Natural killer cell (primary cell): ENCODE results near the gene ANKRD44. TPM values are rescaled to one million over a fixed set of nuclear protein-coding genes. Genes with fewer than 3 reads are reported as not detected.

Source experiments
- ATAC-seq, 3 donors: fragments of 150-1000 bp in 2 of 3; fragments of 200-7000 bp in 1 of 3; cut with Tn5 transposase; 1 replicate in 1 of 3; 2 replicates in 2 of 3; pipeline ENCODE4 v1.10.0; 2021; ENCODE audit warnings: mild to moderate bottlenecking in 2 of 3, moderate library complexity in 2 of 3
- DNase-seq, 2 donors: peaks; one replicate each; pipeline versions ENCODE4 v3.0.0 to v3.0.0-alpha.2; 2013 to 2021; ENCODE audit warnings: mixed read lengths in 1 of 2
- H3K27ac ChIP-seq: one replicate; pipeline ENCODE4 v1.5.1; 2013; ENCODE audit warnings: mild to moderate bottlenecking, low read length
- H3K27me3 ChIP-seq: one replicate; pipeline ENCODE4 v1.6.1; 2013; ENCODE audit warnings: low read length; ENCODE audit not compliant: control insufficient read depth, insufficient read depth
- H3K36me3 ChIP-seq: one replicate; pipeline ENCODE4 v1.6.1; 2013; ENCODE audit warnings: low read length; ENCODE audit not compliant: control insufficient read depth, insufficient read depth
- H3K4me1 ChIP-seq: one replicate; pipeline ENCODE4 v1.6.1; 2013; ENCODE audit warnings: low read length; ENCODE audit not compliant: control insufficient read depth, insufficient read depth
- H3K4me3 ChIP-seq: one replicate; pipeline ENCODE4 v1.5.1; 2013; ENCODE audit warnings: low read length
- H3K9me3 ChIP-seq: one replicate; pipeline ENCODE4 v1.6.1; 2013; ENCODE audit warnings: low read length; ENCODE audit not compliant: control insufficient read depth, insufficient read depth
- H3K27ac Mint-ChIP-seq, 2 donors: one replicate each; pipeline ENCODE4 v1.8.0; 2022; ENCODE audit warnings: mild to moderate bottlenecking in 2 of 2, mixed read lengths in 2 of 2, moderate library complexity in 1 of 2
- H3K27me3 Mint-ChIP-seq, 2 donors: one replicate each; pipeline ENCODE4 v1.8.0; 2022; ENCODE audit warnings: low read depth in 2 of 2, mixed read lengths in 2 of 2
- H3K36me3 Mint-ChIP-seq: one replicate; pipeline ENCODE4 v1.8.0; 2022; ENCODE audit warnings: mixed read lengths
- H3K4me1 Mint-ChIP-seq, 2 donors: one replicate each; pipeline ENCODE4 v1.8.0; 2022; ENCODE audit warnings: mixed read lengths in 2 of 2
- H3K4me3 Mint-ChIP-seq: one replicate; pipeline ENCODE4 v1.8.0; 2022; ENCODE audit warnings: mild to moderate bottlenecking, moderate library complexity, mixed read lengths
- H3K9me3 Mint-ChIP-seq, 2 donors: one replicate each; pipeline ENCODE4 v1.8.0; 2022; ENCODE audit warnings: mixed read lengths in 2 of 2
- WGBS: methylation state at CpG from one replicate; pipeline ENCODE4 v1.1.7; 2013; ENCODE audit warnings: missing lambda C conversion rate; ENCODE audit not compliant: insufficient coverage; 5-methylcytosine and 5-hydroxymethylcytosine counted together
- intact Hi-C: fragments of 100-400 bp; cut with micrococcal nuclease; formaldehyde crosslinking; loops from one replicate; pipeline ENCODE4 v1.14.2; 2022
- total RNA-seq, 4 donors: library from RNA; stranded (reverse); fragments of 120-200 nt in 1 of 4; gene quantifications; one replicate each; pipeline versions ENCODE4 v1.2.3 to v1.2.4, GENCODE V29; 2013 to 2022
- TF ChIP-seq, protein P1 (sequence below): fragments of 200-600 bp; IDR thresholded peaks from one replicate; pipeline ENCODE4 v1.8.0; 2022; ENCODE audit warnings: antibody characterized with exemption

ANKRD44 gene
- total RNA-seq, 3 donors from 2014 or later (not counting 1 experiment from before 2014, with no cell fraction given): 252 to 376 (median 311) TPM

DNA sequence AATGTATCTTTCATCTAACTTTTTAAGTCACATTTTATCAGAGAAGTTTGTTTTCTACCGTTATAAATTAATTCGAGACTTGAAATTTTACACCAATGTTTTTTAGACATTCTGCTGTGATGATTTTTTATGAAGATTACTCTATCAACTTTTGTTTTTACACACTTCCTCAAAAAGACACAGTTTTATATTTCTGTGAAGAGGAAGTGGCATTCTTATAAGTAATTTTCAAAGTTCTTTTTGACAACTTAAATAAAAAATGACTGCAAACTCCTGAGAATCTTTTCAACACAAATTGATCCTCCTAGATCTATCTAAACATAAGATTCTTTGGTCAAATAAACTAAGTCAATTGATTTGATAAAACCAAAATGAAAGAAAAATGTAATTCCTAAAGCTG, 13.7 kb downstream of the ANKRD44 start:
- H3K27me3 Mint-ChIP-seq: no peaks in the 10 kb centered on the region
- H3K9me3 Mint-ChIP-seq: peaks cover 0 to under 1% of the 10 kb centered on the region in 2 donors
- TF ChIP-seq, protein P1, sequence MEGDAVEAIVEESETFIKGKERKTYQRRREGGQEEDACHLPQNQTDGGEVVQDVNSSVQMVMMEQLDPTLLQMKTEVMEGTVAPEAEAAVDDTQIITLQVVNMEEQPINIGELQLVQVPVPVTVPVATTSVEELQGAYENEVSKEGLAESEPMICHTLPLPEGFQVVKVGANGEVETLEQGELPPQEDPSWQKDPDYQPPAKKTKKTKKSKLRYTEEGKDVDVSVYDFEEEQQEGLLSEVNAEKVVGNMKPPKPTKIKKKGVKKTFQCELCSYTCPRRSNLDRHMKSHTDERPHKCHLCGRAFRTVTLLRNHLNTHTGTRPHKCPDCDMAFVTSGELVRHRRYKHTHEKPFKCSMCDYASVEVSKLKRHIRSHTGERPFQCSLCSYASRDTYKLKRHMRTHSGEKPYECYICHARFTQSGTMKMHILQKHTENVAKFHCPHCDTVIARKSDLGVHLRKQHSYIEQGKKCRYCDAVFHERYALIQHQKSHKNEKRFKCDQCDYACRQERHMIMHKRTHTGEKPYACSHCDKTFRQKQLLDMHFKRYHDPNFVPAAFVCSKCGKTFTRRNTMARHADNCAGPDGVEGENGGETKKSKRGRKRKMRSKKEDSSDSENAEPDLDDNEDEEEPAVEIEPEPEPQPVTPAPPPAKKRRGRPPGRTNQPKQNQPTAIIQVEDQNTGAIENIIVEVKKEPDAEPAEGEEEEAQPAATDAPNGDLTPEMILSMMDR: no peak
- peaks cover 55% of the 10 kb centered on the region for H3K4me1 ChIP-seq
- DNase-seq (no peak), ATAC-seq (no peak)
- H3K36me3 Mint-ChIP-seq: peaks cover 9% of the 10 kb centered on the region
- H3K27me3 ChIP-seq: no peaks in the 10 kb centered on the region
- peak overlapping the region; percentile 92 for H3K27ac ChIP-seq
- no peaks in the 10 kb centered on the region for H3K9me3 ChIP-seq
- peaks cover 95 to 99% of the 10 kb centered on the region in 2 donors for H3K4me1 Mint-ChIP-seq
- H3K36me3 ChIP-seq: peaks cover 9% of the 10 kb centered on the region
- no CpG with 5 or more reads among the region's 2 CpGs for WGBS
- peak overlapping the region; percentile 74 for H3K4me3 Mint-ChIP-seq
- peak overlapping the region; percentile 94 to 97 for H3K27ac Mint-ChIP-seq
- intact Hi-C loops: no loop called here
- H3K4me3 ChIP-seq: no peak overlapping the region

DNA sequence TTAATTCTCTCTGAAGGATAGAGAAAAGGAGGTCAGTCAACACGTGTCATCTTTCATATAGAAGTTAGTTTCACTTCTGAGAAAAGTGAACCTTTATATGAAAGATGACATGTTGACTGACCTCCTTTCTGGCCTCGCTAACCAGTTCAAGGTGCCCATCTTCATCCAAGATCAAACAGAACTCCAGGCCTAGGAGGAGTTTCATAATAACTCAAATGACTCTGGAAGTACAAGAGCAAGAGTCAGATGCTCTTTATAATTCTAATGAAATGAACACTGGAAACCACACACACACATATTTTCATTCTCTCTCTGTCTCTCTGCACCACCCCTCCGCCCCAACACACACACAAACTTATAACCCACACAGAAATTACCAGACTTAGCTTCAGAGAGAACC, 16.3 kb downstream of the ANKRD44 start:
- peak; percentile 52 to 62 (median 58) for ATAC-seq
- 6% methylated on average over 3 of the region's 3 CpGs for WGBS
- intact Hi-C loops: no loop called here
- peaks cover 7% of the 10 kb centered on the region for H3K36me3 ChIP-seq
- no peaks in the 10 kb centered on the region for H3K9me3 ChIP-seq
- TF ChIP-seq, protein P1: no peak
- H3K4me1 ChIP-seq: peaks cover 58% of the 10 kb centered on the region
- peak overlapping the region; percentile 92 for H3K27ac ChIP-seq
- Mint-ChIP-seq H3K27ac (peak overlapping the region; percentile 94 to 97), H3K4me3 (peak overlapping the region; percentile 74), H3K4me1 (peaks cover 89 to 91% of the 10 kb centered on the region in 2 donors), H3K27me3 (no peaks in the 10 kb centered on the region), H3K9me3 (peaks cover 0 to 2% of the 10 kb centered on the region in 2 donors), H3K36me3 (no peaks in the 10 kb centered on the region)
- DNase-seq: peak in 1 of 2 donors; percentile 64
- no peaks in the 10 kb centered on the region for H3K27me3 ChIP-seq
- peak overlapping the region; percentile 2 for H3K4me3 ChIP-seq

DNA sequence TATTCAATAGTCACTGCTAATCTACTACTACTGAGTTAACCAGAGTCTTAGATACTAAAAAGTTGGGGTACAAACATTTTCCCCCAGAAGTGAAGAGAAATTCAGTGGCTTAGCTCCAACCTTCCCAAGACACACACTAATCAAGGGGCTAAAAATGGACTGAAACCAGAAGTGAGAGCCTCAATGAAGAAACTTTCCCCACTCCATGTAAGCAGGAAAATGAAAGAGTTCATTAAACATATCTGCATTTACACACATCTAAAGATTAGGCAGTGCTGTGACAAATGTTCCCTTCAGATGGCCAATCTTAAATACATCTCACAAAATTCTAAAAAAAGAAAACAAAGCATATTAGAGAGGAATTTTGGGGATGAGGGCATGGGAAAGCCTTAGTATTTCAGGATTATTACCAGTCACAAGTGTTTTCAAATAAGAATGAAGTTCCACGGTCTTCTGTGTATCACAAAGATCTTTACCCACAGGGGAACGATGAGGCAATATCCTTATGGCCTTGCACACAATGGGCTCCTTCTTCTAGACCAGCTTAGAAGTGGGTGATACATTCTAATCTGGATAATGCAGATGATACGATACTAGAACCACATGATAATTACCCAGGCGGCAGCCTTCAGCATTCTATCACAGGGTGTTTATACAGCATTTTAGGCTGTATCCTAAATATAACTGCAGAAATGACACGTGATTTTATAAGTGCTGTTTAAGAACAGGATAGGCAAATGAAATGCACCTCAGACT, 17.1 kb downstream of the ANKRD44 start:
- peak in 1 of 2 donors; percentile 69 for DNase-seq
- WGBS: 0% methylated on average over 3 of the region's 5 CpGs
- Histone ChIP-seq H3K9me3 (no peaks in the 10 kb centered on the region), H3K36me3 (peaks cover 7% of the 10 kb centered on the region), H3K27ac (peak overlapping the region; percentile 92), H3K4me3 (peak overlapping the region; percentile 13), H3K4me1 (peaks cover 54% of the 10 kb centered on the region), H3K27me3 (no peaks in the 10 kb centered on the region)
- peaks cover 0 to 2% of the 10 kb centered on the region in 2 donors for H3K9me3 Mint-ChIP-seq
- peak overlapping the region; percentile 74 for H3K4me3 Mint-ChIP-seq
- intact Hi-C loops: loop anchor here (2.0 kb wide), 1 partner anchor 39 kb away; no protein-coding TSS in a partner anchor
- H3K27me3 Mint-ChIP-seq: no peaks in the 10 kb centered on the region
- H3K36me3 Mint-ChIP-seq: no peaks in the 10 kb centered on the region
- TF ChIP-seq, protein P1: no peak
- H3K27ac Mint-ChIP-seq: peak overlapping the region; percentile 94 to 97
- peaks cover 86 to 88% of the 10 kb centered on the region in 2 donors for H3K4me1 Mint-ChIP-seq
- ATAC-seq: peak; percentile 55 to 80 (median 68)
